HuH-7 (cell line): ENCODE measurements around the gene PARD3.

Source experiments
- DNase-seq: peaks from one replicate; pipeline ENCODE4 v3.0.0; 2011; ENCODE audit warnings: low spot score

PARD3 gene

DNA sequence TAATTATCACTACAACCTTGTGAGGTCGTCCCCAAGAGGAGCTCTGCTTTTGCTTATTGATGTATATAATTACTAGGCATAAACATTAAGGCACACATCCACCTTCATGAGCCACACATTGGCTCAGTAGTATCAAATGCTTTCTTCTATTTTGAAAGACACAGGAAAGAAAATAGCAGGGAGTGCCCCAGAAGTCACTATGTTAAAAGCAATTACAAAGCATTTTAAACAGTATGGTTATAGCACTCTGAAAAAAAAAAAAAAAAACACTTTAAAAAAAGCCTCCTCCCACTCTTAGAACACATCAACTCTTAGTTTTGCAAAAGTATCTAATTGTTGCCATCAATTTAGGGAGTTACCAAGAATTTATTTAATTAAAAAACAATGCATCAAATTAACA is 474.2 kb downstream of the PARD3 start:
- DNase-seq: no peak

DNA sequence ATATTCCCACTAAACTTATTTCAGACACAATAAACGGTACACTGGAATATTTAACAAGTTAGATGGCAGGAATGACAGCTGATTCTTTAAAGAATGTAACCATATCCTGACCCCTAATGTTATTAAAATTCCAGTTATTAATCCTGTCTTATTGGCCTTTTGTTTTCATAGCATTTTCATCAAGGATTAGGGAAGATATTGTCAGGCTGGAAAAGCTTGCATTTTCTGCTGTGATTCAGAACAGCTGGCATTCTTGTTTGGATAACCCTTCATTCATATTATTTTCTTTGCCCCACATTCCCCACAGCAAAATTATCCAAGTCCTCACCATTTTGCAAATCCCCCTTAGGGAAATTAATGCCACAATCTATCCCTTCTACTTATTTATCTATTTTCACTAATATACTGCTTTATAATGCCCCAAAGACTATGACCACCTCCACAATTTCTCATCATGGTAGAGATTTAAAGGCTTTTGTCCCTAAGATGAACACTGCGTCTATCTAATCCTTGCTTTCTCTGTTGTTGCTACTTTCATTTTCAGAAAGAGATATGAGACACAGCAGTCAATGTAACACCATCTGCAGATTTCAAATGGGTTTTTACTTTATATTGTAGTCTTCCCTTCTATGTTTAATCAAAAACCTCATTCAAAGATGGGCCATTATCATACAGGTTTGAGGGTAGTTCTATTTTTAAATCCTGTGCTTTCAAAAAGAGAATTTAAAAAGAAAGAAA is 475.1 kb downstream of the PARD3 start:
- no peak for DNase-seq

DNA sequence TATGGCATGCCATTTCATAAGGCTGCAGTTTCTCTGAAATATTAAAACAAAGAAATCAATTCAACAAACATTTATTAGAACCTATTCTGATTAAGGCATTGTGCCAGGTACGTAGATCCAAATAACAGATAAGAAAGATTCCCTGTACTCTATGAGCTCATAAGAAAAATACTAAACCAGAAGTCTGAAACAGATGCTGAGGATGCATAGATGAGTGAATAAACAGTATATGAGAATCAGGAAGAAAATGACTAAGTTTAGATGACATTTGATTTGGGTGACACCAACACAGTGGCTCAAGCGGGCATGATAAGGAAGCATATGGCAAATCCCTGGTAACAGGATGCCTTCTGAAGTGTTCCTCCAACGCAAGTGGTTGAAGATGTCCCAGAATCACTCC is 477.2 kb downstream of the PARD3 start:
- no peak for DNase-seq

DNA sequence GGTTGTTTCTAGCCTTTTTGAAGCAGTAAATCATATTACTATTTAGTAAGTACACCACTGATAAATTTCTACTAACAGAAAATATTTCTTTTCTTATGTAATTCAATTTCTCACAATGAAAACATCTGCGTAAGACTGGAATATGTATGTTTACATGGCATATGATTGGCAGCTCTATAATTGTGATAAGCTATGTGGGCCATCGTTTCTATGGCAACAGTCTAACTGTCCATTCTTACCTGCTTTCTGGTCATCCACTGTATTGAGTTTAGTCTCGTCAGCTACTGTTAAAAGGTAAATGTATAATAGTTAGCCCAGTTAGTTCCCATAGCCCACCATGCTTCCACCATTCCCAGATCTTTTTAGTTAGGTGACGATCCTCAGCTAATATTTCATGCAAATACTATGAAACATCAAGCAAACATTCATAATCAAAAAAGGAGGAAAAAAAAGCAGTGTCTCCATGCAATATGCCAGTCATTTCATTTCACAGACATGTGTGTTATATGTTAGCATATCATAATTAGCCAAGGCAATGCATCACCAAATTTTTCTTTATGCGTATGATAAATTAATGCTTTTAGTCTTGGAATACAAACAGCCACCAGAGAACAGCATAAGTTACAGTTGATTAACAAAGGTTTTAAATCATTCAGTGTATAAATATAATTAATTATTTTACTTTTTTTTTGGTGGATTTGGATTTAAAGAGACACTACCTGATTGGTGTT is 479.0 kb downstream of the PARD3 start:
- no peak for DNase-seq

DNA sequence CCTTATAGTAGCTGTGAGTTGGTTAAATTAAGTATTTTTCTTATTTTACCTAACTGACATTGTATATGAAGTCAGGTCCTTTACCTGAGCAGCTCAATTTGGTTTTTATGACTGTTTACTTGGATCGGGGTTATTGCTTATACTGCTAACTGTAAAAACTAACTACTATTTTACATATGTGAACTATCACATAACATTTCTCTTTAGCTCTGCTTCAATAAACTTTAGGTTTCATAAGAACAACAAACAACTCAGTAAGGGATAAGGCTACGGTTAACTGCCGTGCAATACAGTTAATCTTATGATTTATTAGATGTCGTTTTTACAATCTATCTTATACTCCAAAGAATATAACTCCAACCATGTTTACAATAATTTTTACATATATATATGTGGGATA is 480.2 kb downstream of the PARD3 start:
- DNase-seq: no peak

DNA sequence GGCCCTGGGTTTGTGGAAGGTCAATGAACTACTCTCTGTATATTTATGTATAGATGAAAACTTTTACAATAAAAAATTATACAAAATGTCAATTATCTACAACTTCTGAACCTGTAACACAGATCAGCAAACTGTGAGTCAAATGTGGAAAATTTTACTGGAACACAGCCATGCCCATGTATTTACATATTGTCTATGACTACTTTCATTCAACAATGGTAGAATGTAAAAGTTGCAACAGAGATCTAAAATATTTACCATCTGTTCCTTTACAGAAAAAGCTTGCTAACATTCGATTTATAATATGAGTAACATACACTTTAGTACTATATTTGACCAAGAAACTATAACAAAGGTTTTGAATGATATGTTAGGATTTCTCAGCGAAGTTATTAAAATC is 481.6 kb downstream of the PARD3 start:
- no peak for DNase-seq

DNA sequence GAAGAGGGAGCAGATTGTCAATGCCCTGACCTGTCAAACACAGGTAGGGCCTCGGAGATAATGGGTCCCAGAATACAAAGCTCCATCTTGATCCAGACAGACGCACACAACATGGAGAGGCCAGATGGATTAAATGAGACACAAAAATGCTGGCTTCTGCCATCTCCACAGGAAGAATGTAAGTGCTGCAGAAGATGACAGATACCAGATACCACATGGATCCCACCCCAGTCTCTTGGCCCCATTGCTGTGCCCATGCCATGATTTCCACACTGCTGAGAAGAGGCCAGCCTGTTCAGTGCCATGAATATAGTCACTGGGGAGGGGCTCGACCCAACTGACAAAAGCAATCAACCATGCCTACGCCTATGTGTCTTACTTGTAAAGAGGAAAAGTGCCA is 487.9 kb downstream of the PARD3 start:
- no peak for DNase-seq

DNA sequence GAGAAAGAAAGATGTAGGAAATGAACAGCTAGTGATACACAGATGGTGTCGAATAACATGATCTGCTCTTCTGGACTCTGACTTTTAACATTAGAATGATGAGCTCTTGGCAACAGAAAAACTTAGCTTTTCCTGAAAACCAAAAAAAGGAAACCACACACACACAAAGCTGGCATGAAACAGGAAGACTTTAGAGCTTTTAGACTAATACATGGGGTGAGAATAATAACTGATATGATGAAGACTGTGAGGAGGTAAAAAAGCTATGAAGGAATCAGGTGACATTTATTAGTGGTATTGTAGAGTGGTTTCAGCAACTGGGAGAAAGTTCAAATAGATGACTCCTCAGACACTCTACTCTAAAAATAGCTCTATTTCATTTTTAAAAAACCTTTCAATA is 491.9 kb downstream of the PARD3 start:
- DNase-seq: no peak

DNA sequence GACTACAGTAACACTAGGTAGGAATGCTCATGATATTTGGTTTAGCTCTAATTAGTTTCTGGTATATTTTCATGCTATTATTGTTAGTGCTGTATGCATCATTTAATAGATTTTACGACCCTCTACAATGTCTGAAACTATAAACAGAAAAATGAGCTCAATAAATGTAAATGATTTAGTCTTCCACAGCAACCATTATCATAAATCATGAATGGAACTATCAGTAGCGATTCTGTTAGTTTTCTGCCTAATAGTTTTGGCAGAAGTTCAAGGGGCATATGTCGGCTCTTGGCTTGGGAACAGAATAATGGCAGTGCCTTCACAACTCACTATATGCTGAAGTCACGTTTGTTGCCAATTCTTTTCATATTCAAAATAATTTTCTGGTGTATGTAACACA is 494.8 kb downstream of the PARD3 start:
- no peak for DNase-seq

DNA sequence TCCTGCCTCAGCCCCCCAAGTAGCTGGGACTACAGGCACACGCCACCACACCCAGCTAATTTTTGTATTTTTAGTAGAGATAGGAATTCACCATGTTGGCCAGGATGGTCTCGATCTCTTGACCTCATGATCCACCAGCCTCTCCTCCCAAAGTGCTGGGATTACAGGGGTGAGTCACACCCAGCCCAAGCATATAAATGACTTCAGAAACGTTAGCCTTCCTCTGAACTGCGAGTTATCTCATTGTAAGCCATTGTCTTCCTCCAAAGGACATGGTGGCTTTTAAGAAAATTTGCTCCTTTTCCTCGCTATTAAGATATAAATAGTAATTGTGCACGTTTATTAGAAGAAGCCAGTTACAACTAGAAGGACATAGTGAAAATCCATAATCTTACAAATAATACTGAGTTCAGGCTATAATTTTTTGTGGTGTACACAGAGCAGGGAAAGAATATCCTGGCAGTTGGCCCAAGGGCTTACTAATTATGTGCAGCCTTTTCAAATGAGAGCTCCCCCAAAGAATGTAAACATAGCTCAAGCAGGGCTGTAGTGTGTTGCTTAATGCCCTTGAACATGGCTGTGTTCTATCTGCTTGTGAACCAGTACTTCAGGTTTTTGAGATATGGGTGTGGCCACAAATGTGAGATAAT is 495.8 kb downstream of the PARD3 start:
- no peak for DNase-seq

DNA sequence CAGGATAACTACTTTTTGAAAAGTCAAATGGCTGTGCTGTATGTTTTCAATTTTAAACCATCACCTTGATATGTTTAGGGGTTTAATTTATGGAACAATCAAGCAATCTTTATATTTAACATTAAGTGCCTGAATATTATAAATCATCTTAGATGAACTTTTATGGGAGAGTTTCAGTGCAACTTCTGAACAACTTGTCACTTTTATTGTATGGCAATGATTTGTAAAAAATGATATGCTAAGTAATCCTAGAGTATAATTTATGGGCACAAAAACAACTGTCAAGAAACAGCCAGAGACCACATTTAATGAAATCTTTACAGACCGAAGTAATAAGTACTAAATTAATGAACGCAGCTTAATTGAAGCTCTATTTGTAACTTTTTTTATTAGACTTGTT is 498.9 kb downstream of the PARD3 start:
- no peak for DNase-seq

DNA sequence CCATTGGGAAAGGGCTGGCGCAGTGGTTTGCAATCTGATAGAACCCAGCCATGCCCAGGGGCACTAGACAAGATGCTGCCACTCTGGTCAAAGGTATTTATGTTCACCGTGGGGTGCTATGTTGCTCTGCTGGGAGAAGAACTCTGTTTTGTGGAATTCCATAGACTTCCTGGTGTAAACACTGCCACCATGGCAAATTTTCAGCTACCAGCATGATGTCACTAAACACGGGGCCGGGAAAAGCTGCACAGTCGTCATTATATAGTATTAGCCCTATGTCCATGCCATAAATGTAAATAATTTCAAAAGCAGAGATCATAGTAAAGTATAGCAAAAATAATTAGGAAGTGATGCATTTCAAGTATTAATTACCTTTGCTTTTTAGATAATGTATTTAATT is 500.6 kb downstream of the PARD3 start:
- no peak for DNase-seq

DNA sequence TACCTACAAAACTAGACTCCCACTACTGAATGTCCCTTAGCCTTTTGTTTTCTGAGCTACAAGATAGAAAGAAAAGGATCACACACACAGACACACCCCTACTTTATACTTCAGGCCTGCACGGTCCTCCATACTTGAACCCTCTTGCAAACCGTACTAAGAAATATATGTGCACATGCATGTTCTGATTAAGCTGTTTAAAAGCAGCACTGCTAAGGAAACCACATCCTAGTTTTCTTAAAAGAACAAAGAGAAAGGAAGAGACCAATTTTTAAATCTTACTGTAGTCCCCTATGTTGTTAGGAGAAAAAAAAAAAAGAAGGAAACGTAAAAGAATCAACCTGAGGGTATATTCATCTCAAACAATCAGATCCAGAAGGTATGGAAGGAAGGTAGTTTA is 501.2 kb downstream of the PARD3 start:
- DNase-seq: no peak

DNA sequence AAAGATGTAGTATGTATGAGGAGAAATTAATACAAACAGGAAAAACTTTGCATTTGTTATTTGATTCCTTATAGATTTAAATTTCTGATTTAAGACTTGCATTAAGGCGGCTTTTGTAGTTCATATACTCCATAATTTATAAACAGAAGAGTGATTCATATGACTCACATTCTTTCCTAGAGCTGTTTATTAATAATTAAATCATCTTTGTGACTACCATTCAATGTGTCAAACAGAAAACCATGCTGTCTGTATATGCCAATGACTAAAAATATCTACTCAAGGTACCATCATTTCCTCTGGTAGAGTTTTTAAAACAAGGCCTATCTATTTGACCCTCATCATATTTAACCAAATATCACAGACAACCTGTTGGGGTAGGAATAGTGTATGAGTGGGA is 501.7 kb downstream of the PARD3 start:
- DNase-seq: no peak

DNA sequence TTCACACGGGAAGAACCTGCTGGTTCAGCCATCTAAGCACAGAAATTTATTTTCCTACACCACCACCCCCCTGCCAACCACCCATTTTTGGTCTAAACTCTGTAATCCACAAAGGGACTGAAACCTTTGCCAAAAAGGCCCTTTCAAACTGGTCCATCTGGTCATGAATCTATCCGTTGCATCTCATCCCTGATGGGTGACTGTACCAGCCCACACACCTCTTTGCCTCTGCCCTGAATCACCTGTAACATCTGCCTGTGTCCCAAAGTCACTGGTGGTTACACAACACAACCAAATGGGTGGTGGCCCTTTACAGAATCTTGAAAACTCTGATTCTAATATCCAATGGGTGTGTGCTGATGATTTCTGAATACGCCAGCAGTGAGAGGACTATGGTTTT is 503.4 kb downstream of the PARD3 start:
- DNase-seq: no peak

DNA sequence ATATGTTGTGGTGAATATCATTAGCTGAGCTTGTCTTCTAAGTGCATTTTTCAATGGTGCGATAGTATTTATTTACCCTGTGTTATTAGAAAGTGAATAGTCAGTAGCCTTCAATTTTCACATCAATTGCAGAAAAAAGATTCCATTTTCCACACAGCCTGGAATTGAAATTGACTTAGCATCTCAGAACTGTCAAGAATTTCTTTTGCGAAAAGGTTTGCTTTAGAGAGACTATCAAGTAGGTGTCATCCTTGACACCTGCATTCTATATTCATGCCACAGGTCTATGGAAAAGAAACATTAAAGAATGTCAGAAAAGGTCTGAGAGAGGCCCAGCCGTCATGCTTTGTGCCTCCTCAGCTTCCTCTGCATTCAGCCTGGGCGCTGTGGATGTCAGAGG is 504.9 kb downstream of the PARD3 start:
- no peak for DNase-seq

DNA sequence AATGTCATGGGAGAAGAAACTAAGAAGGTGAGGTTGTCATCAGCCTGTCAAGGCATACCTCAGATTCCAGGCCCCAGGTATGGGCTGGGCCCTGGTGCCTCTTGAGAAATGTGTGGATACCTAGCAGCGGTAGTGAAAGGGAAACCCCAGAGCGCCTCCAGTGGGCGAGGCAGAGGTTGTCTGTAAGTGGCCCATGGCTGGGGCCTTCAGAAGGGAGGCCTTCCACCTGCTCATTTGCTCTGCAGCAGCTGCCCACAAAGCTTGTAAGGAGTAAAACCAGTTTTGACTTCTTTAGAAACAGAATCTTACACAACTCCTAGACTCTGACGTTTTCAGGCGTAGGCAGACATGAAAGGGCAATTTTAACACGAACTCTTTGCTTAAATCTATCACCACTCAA is 509.9 kb downstream of the PARD3 start:
- peak; percentile 64 for DNase-seq

DNA sequence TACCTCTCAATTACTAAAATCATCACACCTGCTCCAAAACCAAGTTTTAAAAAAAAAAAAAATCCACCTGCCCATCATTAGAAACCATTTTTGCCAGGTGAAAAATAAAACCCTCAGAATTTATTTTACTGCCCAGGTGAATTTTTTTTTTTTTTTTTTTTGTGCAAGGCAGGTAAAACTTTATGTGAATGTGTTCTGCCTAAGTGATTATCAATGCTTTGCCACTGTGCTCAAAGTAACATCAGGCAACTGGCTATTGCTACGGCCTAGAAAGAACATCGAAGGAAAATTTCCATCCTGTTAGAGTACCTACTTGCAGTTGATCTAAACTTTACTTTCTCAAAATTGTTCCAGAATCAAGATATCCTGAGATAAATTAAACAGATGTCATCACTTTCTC is 512.1 kb downstream of the PARD3 start:
- DNase-seq: no peak

DNA sequence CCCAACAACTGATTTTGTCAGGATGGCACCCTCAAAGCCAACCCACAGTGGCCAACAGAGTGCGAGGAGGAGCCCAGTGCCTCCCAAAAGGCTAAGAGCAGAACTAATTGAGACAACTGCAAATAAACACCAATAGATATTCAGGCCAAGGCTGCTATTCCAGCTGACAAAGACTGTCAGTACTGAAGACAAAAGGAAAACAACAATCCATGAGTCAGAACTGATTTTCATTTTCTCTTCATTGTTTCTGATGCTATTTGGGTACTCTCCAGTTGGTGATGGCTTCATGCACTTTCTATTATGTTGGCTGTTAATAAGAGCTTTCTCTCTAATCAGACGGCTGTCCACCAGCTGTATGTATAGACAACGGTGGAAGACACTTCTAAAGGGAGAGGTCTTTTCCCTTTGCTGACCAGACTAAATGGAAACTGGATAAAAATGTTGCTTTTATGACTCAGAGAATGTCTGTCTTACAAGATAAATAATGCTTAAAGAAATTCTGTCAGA is 515.9 kb downstream of the PARD3 start:
- DNase-seq: no peak

DNA sequence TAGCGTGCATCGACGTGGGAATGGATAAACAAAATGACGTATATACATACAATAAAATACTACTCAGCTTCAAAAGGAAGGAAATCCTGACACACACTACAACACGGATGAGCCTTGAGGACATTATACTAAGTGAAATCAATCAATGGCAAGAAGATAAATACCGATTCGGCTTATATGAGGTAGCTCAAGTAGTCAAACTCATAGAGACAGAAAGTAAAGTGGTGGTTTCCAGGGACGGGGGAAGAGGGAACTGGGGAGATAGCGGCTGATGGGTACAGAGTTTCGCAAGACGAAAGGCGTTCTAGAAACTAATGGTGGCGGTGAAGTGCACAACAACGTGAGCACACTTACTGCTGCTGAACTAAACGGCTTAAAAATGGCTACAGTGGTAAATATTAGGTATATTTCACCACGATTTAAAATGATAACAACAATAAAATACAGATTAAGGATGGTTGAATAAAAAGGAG is 516.7 kb downstream of the PARD3 start:
- DNase-seq: no peak

DNA sequence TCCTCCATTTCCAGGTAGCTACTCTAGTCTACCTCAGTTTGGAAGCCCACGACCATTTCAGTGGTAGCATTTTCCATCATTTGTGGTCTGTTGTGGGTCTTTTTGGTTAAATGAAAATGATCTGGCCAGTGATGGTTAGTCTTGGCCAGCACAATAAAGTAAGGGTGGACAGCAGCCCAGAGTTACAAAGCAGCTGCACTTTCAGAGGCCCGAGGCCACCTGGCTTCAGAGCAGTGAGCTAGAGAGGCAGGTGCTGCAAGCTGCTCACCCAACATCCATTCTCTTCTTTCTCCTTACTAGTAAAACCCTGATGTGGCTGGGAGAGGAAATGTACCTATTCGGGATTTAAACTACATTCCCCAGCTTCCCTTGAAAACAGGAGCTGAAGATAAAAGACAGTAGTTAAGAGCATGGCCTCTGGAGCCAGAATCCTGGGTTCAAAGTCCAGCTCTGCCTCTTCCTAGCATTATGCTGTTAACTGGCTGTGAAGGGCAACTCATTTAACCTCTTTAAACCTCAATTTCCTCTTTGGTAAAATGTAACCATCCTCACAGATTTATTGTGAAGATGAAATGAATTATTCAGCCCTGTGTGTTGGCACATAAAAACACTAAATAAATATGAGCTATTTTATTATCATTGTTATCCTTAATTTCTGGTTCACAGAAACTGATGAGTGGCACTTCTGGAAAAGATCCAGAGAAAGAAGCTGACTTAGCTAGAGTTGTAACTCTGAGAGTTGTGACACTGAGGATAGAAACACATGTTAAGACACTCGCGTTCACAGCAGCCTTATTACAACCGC is 517.4 kb downstream of the PARD3 start:
- peak; percentile 55 for DNase-seq

DNA sequence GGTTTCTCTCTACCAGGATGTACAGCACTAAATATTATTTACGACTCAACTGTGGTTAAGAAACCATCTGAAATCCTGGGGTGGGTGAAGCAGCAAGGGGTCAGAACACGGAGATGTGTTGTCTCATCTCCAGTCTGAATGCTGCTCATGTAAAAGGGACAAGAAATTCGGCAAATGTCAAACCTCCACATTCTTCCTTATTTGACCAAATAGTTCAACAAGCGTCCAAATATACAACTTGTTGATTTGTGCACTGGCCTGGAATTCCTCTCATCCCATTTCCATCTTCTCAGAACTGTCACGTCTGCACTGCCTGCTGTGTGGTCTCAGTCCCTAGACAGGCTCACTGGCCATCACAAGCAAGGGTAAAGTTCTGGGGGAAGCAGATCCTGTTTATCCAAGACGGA is 520.0 kb downstream of the PARD3 start:
- no peak for DNase-seq
